ENCODE results near the gene GOLIM4.

Gene GOLIM4

DNA sequence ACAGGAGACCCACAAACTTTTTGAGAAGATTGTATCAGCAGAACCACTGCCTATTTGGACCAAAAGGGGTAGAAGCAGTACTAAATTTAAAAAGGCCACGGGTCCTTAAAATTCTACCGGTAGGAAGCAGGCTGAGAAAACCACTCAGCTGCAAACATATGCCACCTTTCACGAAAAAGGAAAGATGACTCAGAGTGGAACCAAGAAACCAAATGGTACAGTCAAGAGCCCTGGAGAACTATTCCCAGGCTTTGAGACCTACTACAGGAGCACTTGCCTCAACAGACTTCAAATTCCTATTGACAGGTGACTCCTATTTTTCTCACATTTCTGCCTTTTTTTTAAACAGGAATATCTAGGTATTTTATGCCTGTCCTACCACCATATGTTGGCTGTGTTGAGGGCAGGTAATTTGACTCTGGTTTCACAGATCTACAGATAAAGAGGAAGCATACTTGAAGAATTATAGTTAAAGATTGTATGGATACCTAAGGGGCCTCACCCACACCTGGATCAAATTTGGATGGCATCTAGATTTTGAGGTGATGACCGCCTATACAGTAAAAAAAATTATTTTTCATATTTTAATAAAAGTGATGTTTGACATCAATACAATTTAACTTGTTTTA lies 10.1 kb downstream of the GOLIM4 start:
- no peak overlapping the region for H3K4me3 ChIP-seq (ENCODE audit: low read depth, low read length)
- TF ChIP-seq, protein P1, sequence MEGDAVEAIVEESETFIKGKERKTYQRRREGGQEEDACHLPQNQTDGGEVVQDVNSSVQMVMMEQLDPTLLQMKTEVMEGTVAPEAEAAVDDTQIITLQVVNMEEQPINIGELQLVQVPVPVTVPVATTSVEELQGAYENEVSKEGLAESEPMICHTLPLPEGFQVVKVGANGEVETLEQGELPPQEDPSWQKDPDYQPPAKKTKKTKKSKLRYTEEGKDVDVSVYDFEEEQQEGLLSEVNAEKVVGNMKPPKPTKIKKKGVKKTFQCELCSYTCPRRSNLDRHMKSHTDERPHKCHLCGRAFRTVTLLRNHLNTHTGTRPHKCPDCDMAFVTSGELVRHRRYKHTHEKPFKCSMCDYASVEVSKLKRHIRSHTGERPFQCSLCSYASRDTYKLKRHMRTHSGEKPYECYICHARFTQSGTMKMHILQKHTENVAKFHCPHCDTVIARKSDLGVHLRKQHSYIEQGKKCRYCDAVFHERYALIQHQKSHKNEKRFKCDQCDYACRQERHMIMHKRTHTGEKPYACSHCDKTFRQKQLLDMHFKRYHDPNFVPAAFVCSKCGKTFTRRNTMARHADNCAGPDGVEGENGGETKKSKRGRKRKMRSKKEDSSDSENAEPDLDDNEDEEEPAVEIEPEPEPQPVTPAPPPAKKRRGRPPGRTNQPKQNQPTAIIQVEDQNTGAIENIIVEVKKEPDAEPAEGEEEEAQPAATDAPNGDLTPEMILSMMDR (IDR thresholded peaks at IDR 0.05; ENCODE audit: borderline replicate concordance, insufficient read depth, low read depth, low read length): no peak

DNA sequence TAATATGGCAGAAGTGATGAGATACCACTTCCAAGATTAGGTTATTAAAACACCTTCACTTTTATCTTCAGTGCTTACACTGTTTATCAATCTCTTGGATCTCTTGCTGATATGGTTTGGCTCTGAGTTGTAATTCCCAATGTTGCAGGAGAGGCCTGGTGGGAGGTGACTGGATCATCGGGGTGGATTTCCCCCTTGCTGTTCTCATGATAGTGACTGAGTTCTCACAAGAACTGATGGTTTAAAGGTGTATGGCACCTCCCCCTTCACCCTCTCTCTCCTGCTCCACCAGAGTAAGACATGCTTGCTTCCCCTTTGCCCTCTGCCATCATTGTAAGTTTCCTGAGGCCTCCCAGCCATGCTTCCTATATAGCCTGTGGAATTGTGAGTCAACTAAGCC lies 11.8 kb downstream of the GOLIM4 start:
- TF ChIP-seq, protein P1 (IDR thresholded peaks at IDR 0.05; ENCODE audit: borderline replicate concordance, insufficient read depth, low read depth, low read length): no peak
- H3K4me3 ChIP-seq (ENCODE audit: low read depth, low read length): no peak overlapping the region

DNA sequence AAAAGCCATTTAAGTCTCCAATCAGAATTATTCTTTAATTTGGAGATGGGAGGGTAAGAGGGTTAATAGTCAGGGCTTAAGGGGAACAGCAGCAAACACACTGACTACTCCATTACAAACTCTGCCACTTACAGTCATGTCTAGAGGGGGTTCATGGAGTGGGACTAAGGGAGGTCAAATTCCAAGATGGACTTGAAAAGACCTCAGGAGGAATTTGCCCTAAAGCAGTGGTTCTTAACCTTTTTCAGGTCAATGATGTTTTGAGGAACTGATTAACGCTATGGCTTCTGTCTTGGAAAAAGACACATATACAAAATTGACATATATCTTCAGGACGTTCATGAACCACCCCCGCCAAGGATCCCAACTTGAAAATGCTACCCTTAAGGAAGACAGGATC lies 13.9 kb downstream of the GOLIM4 start:
- TF ChIP-seq, protein P1 (IDR thresholded peaks at IDR 0.05; ENCODE audit: borderline replicate concordance, insufficient read depth, low read depth, low read length): no peak
- H3K4me3 ChIP-seq (ENCODE audit: low read depth, low read length): no peak overlapping the region

DNA sequence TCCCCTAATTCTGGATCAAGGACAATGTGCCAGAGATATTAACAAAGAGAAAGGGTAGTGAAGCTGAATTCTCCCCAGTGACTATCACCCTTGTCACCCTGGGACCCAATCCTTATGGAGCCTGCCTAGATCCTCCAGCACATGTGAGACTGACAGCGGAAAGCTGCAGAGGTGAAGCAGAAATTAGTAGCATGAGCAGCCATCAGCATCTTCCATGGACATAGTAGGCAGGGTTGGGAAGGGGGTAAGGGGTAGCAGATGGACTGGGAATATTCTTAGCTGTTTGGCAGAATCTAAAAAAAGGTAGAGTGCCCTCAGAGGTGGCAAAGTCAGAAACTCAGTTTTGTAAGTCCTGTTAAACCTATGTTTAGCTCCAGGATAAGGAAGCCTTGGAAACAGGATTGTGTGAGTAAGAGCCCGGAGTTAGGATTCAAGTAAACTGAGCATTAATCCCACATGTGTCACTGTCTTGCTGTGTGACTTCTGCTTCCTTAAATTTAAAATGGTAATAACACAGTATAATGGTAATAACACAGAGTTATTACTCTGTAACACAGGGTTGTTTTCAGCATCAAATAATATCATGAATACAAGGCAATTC lies 14.5 kb downstream of the GOLIM4 start:
- TF ChIP-seq, protein P1 (IDR thresholded peaks at IDR 0.05; ENCODE audit: borderline replicate concordance, insufficient read depth, low read depth, low read length): no peak
- no peak overlapping the region for H3K4me3 ChIP-seq (ENCODE audit: low read depth, low read length)

DNA sequence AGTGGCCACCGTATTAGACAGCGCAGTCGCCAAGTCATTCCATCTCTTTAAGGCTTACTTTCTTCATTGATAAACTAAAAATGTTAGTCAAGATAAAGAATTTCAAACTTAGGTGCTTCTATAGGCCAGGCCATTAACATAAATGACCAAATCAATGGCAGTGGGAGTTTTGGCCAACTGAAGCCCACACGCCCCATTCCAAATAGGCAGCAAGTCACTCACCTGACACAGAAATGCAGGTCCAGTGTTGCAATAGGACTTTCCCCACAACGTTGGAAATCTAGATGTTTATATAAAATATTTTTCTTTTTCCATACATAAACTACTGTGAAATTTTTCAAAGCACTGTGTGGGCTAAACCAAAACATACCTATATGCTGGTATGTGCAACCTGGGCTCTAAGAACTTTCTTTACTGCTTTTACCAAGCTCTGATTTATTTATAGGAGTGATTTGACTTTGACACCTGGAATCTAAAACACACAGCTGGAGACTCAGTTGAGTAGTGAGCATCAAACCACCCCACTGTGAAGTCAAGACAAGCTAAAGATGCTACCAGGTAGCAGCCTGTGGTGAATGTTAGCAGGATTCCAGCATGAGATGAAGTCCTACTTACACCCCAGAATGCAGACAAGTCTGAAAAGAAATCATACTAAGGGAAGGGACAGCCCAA lies 15.1 kb downstream of the GOLIM4 start:
- TF ChIP-seq, protein P1 (IDR thresholded peaks at IDR 0.05; ENCODE audit: borderline replicate concordance, insufficient read depth, low read depth, low read length): no peak
- no peak overlapping the region for H3K4me3 ChIP-seq (ENCODE audit: low read depth, low read length)

DNA sequence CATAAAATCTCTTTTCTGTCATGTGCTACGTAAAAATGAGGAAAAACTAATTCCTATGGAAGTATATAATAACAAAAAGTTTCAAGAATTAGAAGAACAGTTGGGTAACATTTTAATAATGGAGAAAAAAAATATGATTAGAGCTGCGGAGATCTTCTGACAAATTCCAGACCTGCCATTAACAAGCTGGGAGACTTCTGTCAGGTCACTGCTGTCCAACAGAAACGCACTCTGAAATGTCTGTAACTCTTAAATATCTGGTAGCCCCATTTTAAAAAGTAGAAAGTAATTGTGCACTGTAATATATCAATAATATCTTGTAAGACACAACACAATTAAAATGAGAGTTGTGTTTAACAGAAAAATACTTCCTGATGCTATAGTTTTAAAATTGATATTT lies 15.7 kb downstream of the GOLIM4 start:
- TF ChIP-seq, protein P1 (IDR thresholded peaks at IDR 0.05; ENCODE audit: borderline replicate concordance, insufficient read depth, low read depth, low read length): no peak
- H3K4me3 ChIP-seq (ENCODE audit: low read depth, low read length): no peak overlapping the region

DNA sequence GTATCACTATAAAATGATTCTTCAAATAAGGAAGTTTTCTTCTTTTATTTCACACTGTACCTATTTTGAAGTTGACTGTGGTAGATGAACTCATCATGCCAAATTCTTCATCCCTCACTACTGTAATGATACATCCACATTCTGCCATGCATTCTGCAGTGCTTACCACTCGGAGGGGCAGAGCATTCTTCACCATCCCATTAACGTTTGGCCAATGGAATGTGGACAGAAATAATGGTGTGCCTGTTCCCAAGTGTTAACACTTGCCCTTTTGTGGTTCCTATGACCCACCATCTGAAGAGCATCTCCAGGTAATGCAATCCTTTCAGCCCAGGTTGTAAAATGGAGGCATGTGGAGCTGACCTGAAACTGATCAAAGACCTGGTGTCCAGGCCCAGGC lies 18.6 kb downstream of the GOLIM4 start:
- H3K4me3 ChIP-seq (ENCODE audit: low read depth, low read length): no peak overlapping the region
- TF ChIP-seq, protein P1 (IDR thresholded peaks at IDR 0.05; ENCODE audit: borderline replicate concordance, insufficient read depth, low read depth, low read length): no peak

Data from GM12875 (cell line).